CD14-positive monocyte (primary cell): Measurements from ENCODE around the gene GIPR. TPM values are rescaled to one million over a fixed set of nuclear protein-coding genes. Genes with fewer than 3 reads are reported as not detected.

Experiments used
- DNase-seq, 3 donors: peaks; one replicate each; pipeline ENCODE4 v3.0.0-alpha.2; 2011 to 2022
- H2AFZ ChIP-seq: 2 replicates; pipeline ENCODE4 v1.6.0; 2012; ENCODE audit warnings: mild to moderate bottlenecking, low read depth, low read length, inconsistent platforms; ENCODE audit not compliant: insufficient read depth, poor library complexity, severe bottlenecking
- H3K27ac ChIP-seq, 2 donors: 1 replicate in 1 of 2; 2 replicates in 1 of 2; pipeline ENCODE4 v1.5.1; 2012 to 2013; ENCODE audit warnings: low read length in 2 of 2, control low read depth in 1 of 2, inconsistent platforms in 1 of 2, low read depth in 1 of 2, mild to moderate bottlenecking in 1 of 2
- H3K27me3 ChIP-seq, 2 donors: one replicate each; pipeline versions ENCODE4 v1.6.0 to v1.6.1; 2011 to 2013; ENCODE audit warnings: low read length in 2 of 2; ENCODE audit not compliant: control insufficient read depth in 2 of 2, insufficient read depth in 2 of 2
- H3K36me3 ChIP-seq, 2 donors: replicated peaks in 1 of 2; 1 replicate in 1 of 2; 2 replicates in 1 of 2; pipeline versions ENCODE4 v1.5.1 to v1.6.1; 2012 to 2013; ENCODE audit warnings: low read length in 2 of 2, control low read depth in 1 of 2, inconsistent platforms in 1 of 2, mild to moderate bottlenecking in 1 of 2; ENCODE audit not compliant: insufficient read depth in 2 of 2, control insufficient read depth in 1 of 2
- H3K4me1 ChIP-seq, 2 donors: 1 replicate in 1 of 2; 2 replicates in 1 of 2; pipeline versions ENCODE4 v1.5.1 to v1.6.1; 2012 to 2013; ENCODE audit warnings: low read length in 2 of 2, control low read depth in 1 of 2, inconsistent platforms in 1 of 2, mild to moderate bottlenecking in 1 of 2, moderate library complexity in 1 of 2; ENCODE audit not compliant: insufficient read depth in 2 of 2, control insufficient read depth in 1 of 2
- H3K4me2 ChIP-seq: replicated peaks from 2 replicates; pipeline ENCODE3; 2012; ENCODE audit warnings: low read length, moderate library complexity, mild to moderate bottlenecking; ENCODE audit not compliant: poor library complexity, severe bottlenecking; ENCODE audit errors: extremely low read depth
- H3K4me3 ChIP-seq, 3 experiments: fragments of 200-600 bp in 1 of 3; sonication (generic) in 1 of 3; replicated peaks in 1 of 3; 1 replicate in 2 of 3; 2 replicates in 1 of 3; pipeline ENCODE4 v1.5.1; 2011 to 2013; ENCODE audit warnings: low read length in 3 of 3, mild to moderate bottlenecking in 3 of 3, control low read depth in 2 of 3, low read depth in 2 of 3, inconsistent platforms in 1 of 3, moderate library complexity in 1 of 3
- H3K79me2 ChIP-seq: 2 replicates; pipeline ENCODE4 v1.6.0; 2012; ENCODE audit warnings: mild to moderate bottlenecking, control low read depth, inconsistent platforms, low read length, moderate library complexity; ENCODE audit not compliant: insufficient read depth
- H3K9ac ChIP-seq: 2 replicates; pipeline ENCODE4 v1.6.0; 2017; ENCODE audit warnings: low read length, mild to moderate bottlenecking; ENCODE audit not compliant: insufficient read depth, poor library complexity, severe bottlenecking
- H3K9me3 ChIP-seq, 2 donors: replicated peaks in 1 of 2; 1 replicate in 1 of 2; 2 replicates in 1 of 2; pipeline versions ENCODE4 v1.5.1 to v1.6.1; 2012 to 2013; ENCODE audit warnings: low read length in 2 of 2, control low read depth in 1 of 2; ENCODE audit not compliant: control insufficient read depth in 1 of 2, insufficient read depth in 1 of 2
- H4K20me1 ChIP-seq: 2 replicates; pipeline ENCODE4 v1.6.0; 2012; ENCODE audit warnings: mild to moderate bottlenecking, low read length, control low read depth, moderate library complexity; ENCODE audit not compliant: insufficient read depth
- H3K27ac Mint-ChIP-seq, 7 donors: one replicate each; pipeline ENCODE4 v1.8.0; 2020; ENCODE audit warnings: mild to moderate bottlenecking in 7 of 7, mixed read lengths in 7 of 7, moderate library complexity in 6 of 7, inconsistent platforms in 2 of 7
- H3K27me3 Mint-ChIP-seq, 3 donors: one replicate each; pipeline ENCODE4 v1.8.0; 2021 to 2022; ENCODE audit warnings: low read depth in 3 of 3, mild to moderate bottlenecking in 3 of 3, mixed read lengths in 3 of 3, moderate library complexity in 3 of 3, inconsistent platforms in 1 of 3
- H3K36me3 Mint-ChIP-seq, 2 donors: one replicate each; pipeline ENCODE4 v1.8.0; 2020; ENCODE audit warnings: mixed read lengths in 2 of 2, inconsistent platforms in 1 of 2, mild to moderate bottlenecking in 1 of 2
- H3K4me1 Mint-ChIP-seq: one replicate; pipeline ENCODE4 v1.8.0; 2020; ENCODE audit warnings: mild to moderate bottlenecking, mixed read lengths
- H3K4me3 Mint-ChIP-seq, 2 donors: one replicate each; pipeline ENCODE4 v1.8.0; 2020; ENCODE audit warnings: mild to moderate bottlenecking in 2 of 2, mixed read lengths in 2 of 2, moderate library complexity in 1 of 2
- H3K9me3 Mint-ChIP-seq, 7 donors: one replicate each; pipeline ENCODE4 v1.8.0; 2020 to 2022; ENCODE audit warnings: mixed read lengths in 7 of 7, mild to moderate bottlenecking in 6 of 7, moderate library complexity in 6 of 7, inconsistent platforms in 2 of 7
- CTCF ChIP-seq: fragments of 200-600 bp; IDR thresholded peaks from one replicate; pipeline ENCODE4 v1.8.0; 2022; ENCODE audit warnings: antibody characterized with exemption, mild to moderate bottlenecking
- WGBS: methylation state at CpG from one replicate; pipeline ENCODE4 v1.1.5; 2013; ENCODE audit warnings: missing lambda C conversion rate; ENCODE audit not compliant: insufficient coverage; 5-methylcytosine and 5-hydroxymethylcytosine counted together
- intact Hi-C, 2 donors: fragments of 100-400 bp; cut with micrococcal nuclease; formaldehyde crosslinking; loops; one replicate each; pipeline versions ENCODE4 v1.15.0 to v1.15.1; 2023
- polyA plus RNA-seq, 3 donors: library from polyadenylated mRNA; depleted of rRNA in 1 of 3; unstranded in 2 of 3; stranded (reverse) in 1 of 3; fragments of 300-500 nt in 2 of 3; fragments of >200 nt in 1 of 3; fragmentation: Illumina TruSeq in 2 of 3; gene quantifications; 1 replicate in 2 of 3; 2 replicates in 1 of 3; pipeline ENCODE4 v1.2.3, GENCODE V29; 2012 to 2021

GIPR gene
- polyA plus RNA-seq, 3 donors: not detected

- H2AFZ ChIP-seq: peak overlapping the region; percentile 74
Measured at GRCh38 chr19:45716359-45717130, 48.5 kb downstream of the GIPR start.

More at GRCh38 chr19:45716359-45717130, 48.5 kb downstream of the GIPR start:
- Histone ChIP-seq H3K79me2 (peaks cover 56% of the 10 kb centered on the region), H3K4me3 (peak overlapping the region; percentile 45 to 90 (median 49)), H3K9me3 (no peaks in the 10 kb centered on the region), H3K36me3 (peaks cover 16 to 26% of the 10 kb centered on the region in 2 donors), H3K9ac (peak overlapping the region; percentile 61), H3K4me1 (peaks cover 21 to 29% of the 10 kb centered on the region in 2 donors), H4K20me1 (peaks cover 38% of the 10 kb centered on the region), H3K4me2 (peak overlapping the region; percentile 85), H3K27ac (peak overlapping the region in 1 of 2 donors; percentile 57), H3K27me3 (no peaks in the 10 kb centered on the region)
- intact Hi-C loops: loop anchor here (1.0 to 2.0 kb wide), 2 partner anchors 14 to 23 kb away; partner anchors contain the start of gene FBXO46 (in 2 of the 2)
- Mint-ChIP-seq H3K9me3 (no peaks in the 10 kb centered on the region), H3K27ac (peak overlapping the region; percentile 90 to 96 (median 93)), H3K4me1 (peaks cover 33% of the 10 kb centered on the region), H3K4me3 (peak overlapping the region; percentile 93 to 98), H3K27me3 (peaks cover 0 to 3% (median 3%) of the 10 kb centered on the region in 3 donors), H3K36me3 (peaks cover 14 to 38% of the 10 kb centered on the region in 2 donors)
- WGBS: 2% methylated on average over 21 of the region's 24 CpGs
- no peak for TF ChIP-seq CTCF
- no peak for DNase-seq
